Stimulated activated CD4-positive, alpha-beta T cell treated with anti-CD3 and anti-CD28 coated beads, Interleukin-1b, Interleukin-23, amount 100 ng/mL, for 24 hours (primary cell): ENCODE results near the gene COQ10A.
A peak's percentile ranks its signal among the peaks of the same experiment; 100 is the strongest.
"Not testable (repeated sequence)": the region's sequence is repeated elsewhere in the genome, so short reads cannot be mapped to it uniquely, and the experiment has no call there.

ENCODE experiments used
- DNase-seq, 4 experiments: peaks; one replicate each; pipeline ENCODE4 v3.0.0-alpha.2; 2020; ENCODE audit warnings: low read depth in 4 of 4, low spot score in 1 of 4

The COQ10A gene

DNA sequence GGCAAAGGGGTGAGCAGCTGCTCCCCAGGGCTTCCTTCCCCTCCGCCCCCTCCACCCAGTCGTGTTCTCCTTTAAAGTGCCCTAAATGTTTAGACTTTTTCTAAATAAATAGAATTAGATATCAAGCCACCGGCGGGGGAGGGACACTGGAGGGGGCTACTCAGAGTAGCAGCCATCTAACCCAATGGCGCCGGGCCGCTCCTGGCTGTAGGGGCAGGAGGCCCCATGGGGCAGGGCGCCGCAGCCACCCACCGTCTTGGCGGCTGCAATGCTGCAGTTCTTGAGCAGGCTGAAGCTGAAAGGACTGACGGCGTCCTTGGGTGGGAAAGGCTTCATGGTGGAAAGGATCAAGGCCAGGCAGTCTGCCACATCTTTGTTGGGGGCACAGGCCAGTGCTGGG lies 23.8 kb upstream of the COQ10A start:
- DNase-seq: no peak

DNA sequence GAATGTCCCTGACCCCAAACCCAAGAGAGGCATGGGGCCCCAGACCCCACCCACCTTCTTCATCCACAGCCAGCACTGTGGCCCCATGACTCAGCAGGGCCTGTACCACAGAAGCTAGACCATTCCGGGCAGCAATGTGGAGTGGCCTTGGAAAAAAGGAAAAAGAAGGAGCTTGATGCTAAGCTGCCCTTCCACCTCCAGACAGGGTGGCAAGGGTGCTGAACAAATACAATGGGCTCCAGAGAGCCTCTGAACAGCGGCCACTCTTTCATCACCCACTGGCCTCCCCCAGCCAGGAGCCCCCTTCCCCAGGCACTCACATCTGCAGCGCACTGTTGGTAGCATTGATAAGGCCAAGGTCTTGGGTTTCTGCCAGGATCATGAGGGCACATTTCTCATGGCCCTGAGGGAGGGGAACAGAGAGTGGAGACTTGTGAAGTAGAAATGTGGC lies 23.0 kb upstream of the COQ10A start:
- no peak for DNase-seq

DNA sequence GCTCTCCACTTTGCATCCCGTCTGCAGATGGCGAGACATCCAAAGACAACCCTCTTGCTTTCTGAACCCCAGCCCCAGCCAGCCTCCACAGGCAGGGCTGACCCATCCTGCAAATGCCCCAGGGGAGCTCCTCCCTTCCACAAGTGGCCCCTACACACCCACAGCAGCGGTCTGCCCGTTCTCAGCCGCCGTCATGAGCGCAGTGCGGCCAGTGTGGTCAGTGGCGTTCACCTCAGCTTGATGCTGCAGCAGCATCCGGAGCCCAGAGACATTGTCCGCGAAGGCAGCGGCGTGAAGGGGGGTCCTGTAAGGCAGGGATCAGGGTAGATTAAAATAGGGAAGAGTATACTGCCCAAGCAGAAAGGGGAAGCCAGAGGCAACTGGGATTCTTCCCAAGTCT lies 22.2 kb upstream of the COQ10A start:
- DNase-seq: no peak

DNA sequence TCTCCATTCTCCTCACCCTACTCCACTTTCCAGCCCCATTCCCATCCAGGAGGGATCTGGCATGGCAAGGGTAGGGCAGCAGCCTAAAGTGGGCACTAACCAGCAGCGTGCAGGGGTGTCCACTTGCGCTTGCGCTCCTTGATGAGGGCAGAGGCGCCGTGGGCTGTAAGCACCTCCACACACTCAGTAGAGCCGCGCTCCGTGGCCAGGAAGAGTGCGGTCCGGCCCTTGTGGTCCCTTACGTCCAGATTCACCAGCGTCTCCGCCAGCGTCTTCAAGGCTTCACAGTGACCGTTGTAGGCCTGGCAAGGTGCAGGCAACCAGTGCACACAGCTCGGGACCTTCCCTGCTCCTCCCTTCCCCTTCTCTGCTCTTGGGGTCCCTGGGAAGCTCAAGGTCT lies 18.8 kb upstream of the COQ10A start:
- DNase-seq: no peak

DNA sequence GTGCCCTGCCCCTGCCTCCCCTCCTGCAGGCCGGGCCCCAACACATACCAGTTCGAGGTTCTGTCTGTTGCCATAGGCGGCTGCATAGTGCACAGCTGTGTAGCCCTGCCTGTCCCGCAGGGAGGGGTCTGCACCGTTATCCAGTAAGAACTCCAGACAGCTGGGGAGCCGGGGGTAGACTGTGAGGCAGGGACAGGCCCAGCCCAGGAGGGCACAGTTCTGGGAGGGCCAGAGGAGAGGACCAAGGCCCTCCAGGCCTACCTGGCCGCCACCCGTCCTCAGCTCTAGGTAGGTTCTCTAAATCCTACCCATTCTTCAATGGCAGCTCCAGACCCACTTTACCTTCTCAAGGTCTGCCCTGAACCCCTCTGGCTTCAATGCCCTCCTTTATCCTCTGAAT lies 18.0 kb upstream of the COQ10A start:
- no peak for DNase-seq

DNA sequence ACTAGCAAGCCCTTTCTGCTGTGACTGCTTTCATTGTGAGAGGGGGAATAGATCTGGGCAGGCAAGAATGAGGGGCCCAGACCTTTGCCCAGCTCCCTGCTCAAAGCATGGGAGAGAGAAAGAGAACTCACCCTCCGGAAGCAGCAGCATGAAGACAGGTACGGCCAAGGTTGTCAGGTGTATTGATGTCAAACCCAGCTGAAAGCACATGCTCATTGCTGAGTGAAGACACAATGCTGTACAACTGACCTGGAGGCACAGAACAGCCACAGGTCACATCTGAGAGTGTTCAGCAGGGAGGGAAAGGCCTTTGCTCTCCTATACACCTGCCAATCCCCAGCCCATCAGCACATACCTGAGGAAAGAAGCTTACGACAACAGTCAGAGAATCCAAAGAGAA lies 14.1 kb upstream of the COQ10A start:
- no peak for DNase-seq

DNA sequence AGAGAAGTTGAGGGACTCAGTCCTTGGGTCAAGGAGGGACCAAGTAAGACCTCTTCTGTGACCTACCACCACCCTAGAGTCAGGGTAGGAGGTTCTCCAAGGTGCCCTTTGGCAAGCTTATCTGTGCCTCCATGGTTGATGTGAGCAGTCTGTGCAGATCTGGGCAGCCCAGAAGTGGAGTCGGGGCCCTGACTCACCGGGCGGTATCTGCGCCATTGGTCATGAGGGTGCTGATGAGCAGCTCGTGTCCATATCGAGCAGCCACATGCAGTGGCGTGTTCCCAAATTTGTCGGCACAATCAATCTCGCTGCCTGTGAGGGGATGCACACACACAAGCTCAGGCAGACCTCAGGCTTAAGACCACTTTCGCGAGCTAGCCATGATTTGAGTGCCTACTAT lies 13.7 kb upstream of the COQ10A start:
- DNase-seq: no peak

DNA sequence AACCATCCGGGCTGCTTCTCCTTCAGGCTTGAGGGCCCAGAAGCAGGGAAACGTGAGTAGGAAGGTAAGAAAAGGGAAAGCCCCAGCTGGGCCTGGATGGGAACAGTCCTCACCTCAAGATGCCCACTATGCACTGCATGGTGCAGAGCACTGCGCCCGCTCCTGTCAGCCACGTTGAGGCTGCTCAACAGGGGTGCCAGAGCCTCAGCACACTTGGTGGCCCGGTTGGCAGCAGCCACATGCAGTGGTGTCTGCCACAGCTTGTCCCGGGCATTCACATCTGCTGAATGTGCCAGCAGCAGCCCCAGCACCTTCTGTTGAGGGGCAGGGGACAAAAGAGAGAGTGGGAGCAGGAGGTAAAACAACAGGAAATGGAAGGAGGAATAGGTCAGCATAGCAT lies 11.1 kb upstream of the COQ10A start:
- no peak for DNase-seq

DNA sequence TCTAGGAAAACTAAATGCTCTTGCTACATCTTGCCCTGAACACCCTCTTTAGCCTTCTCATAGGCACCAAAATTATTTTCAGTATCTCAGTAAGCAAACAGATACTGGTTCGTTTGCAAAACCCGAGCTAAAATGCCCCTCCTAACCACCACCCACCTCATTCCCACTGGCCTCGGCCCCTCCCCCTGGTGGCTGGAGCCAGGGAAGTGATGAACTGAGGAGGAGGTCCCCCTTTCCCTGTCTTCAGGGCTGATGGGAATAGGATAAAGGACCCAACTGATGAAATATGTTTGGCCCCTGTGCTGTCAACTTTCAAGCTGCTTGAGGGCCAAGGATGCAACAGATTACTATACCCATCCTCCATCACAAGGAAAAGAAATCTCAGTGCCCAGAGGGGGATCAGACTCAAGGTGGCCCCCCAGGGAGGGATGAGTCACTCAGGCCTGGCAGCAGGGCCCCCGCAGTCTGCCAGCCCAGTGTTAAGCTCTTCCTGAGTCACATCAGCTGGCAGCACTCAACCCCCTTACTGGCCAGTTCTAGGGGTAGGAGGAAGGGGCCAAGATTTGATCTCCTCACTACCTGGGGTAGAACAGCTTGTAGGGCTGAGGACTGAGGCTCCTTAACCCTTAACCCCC lies 10.3 kb upstream of the COQ10A start:
- no peak for DNase-seq

DNA sequence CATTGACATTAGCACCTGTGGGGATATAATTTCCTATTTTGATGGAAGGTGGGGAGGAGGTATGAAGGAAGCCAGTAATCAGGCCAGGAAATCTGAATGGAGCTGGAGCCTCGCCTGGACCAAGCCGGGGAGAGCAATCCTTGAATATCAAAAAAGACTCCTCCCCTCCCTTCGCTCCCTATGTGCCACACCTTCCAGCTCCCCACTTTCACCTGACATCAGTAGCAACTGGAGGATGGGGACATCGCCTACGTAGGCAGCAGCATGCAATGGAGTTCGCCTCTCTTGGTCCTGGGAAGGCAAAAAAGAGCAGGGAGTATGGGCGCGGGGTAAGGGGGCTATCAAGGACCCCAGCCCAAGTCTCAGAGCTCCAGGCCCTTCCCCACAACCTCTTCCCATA lies 9.7 kb upstream of the COQ10A start:
- no peak for DNase-seq

DNA sequence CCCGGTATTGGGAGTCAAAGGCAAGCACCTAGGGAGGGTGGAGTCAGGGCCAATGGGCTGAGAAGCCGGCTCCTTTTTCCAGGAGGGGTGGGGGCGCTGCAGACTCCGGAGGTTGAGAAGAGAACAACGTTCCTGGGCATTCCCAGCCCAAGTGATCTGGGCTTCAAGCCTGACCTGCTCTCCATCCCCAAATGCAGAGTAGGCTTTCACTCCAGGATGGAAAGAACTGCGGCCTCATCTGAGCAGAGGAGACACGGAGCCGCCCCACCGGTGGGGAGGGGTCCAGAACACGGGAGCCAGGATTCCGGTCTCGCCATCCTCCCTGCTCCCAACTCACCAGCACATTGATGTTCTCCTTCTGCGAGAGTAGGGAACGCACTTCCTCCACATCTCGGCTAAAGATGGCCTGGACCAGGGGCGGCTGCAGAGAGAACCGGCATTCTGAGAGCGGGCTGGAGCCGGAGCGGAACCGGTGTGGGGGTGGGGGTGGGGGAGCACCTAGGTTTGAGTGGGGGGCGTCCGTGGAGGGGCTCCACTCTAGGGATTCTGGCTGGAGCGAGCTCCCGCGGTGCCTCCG lies 9.2 kb upstream of the COQ10A start:
- DNase-seq: no peak

DNA sequence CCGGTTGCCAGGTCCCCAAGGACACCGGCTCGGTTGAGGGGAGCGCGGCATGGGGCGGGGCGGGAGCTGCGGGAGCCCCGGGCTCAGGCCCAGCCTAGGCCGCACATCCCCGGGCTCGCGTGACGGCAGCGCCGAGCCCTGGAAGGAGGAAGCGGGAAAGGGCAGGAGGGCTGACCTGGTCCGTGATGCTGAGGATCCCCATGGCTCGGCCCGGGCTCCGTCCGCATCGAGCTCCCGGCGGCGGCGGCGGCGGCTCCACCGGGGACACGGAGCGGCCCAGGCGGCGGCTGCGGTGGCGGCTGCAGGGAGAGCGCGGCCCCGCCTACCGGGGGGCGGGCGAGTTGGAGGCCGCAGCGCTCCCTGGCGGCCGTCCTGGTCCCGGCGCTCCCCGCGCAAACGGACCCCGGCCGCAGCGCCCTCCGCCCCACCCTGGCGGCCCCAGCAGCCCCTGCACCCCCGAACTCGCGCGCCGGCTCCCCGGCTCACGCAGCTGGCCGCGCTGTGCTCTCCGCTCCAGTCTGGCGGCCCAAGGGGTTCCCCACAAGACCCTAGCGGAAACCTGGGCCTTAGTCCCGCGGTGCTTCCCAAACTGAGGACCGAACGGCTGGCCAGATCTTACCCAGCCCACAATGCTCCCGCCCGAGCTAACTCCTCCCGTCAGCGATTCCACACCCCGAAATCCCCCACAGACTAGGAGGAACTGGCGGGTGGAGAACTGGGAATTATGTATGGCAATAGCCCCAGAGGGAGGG lies 8.5 kb upstream of the COQ10A start, which contains the start of gene ANKRD52:
TSS of gene ANKRD52 (minus strand) at position 317 of the 752 bp plus-strand sequence. CDS start at position 202, 115 bp downstream.
- peak; percentile 50 to 73 (median 64) for DNase-seq

DNA sequence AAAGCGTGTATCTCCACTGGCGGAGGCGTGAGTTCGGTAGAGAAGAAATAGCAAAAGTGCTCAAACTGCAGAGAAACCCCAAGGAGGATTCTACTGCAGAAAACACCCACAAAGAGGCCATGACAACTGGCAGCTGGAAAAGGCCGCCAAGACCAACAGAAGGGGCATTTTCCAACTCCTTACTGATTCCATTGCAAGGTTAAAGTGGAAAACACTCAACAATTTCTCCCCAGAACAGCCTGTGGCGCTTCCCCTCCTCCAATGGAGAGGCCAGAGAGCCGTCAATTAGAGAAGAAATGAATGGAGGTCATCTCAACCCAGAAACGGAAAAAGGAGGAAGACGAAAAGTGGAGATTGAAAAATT lies 7.9 kb upstream of the COQ10A start:
- no peak for DNase-seq

DNA sequence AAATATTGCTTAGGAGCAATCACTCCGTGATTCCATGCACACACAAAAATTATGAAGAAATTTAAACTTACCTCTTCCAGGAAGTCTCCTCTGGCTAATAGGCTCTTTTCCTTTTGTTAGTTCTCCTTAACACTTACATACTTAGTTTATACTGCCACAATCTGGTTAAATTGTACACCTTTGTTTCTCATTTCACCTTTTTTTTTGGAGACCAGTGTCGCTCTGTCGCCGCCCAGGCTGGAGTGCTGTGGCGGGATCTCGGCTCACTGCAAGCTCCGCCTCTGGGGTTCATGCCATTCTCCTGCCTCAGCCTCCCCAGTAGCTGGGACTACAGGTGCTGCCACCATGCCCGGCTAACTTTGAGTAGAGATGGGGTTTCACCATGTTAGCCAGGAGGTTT lies 6.4 kb upstream of the COQ10A start:
- DNase-seq: no peak

DNA sequence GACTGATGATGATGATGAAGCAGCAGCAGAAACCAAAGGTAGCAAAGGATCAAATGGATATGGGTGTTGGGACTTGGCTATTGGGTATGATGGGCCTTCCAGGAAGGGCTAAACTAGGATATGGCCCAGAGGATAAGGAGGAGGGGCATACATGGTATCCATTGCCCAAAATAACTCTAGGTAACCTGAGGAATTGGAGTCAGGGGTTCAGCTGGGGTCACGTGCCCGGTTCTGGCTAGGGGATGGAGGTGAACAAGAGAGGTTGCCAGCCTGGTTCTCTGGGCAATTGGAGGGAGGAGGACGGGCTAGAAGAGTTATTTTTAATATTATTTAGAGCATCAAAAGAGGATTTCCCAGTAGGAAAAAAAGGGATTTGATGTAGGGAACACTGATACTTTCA lies 5.8 kb upstream of the COQ10A start:
- no peak for DNase-seq

DNA sequence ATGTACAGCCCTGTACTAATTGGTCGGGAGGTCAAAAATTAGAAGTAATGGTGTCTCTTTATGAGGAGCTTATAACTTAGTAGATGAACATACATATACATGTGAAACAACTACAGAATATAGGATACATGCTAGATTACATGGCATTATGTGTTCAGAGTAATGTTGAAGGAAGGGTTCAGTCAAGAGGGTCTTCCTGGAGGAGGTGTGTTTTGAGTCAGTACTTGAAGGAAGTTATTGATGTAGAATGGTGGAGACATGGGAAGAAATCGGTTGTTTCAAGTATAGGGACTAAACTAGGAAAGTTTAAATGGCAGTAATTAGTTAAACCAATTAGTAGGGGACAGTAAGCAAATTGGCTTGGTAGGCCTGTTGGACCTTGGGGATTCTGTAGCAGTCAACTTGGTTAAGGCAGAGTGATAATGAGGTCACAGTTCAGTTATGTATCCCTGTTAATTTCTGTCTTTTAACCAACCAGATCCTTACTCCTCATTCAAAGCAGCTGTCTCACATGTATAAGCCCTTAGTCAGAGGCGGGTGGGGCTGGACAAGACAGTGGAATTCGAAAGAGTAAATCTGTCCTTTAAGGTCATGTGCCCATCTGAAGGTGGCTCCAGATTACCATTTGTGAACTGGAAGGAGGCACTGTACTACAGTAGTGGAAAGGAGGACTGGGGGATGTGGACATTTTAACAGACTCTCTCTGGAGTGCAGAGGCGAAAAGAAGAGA lies 5.1 kb upstream of the COQ10A start:
- no peak for DNase-seq

DNA sequence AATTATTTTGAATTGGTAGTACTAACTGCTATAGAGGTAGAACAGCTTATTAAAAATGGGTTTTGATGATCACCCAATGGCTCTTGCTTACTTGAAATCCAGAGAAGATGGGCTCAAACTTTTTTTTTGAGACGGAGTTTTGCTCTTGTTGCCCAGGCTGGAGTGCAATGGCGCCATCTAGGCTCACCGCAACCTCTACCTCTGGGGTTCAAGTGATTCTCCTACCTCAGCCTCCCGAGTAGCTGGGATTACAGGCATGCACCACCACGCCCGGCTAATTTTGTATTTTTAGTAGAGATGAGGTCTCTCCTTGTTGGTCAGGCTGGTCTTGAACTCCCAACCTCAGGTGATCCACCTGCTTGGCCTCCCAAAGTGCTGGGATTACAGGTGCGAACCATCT lies 3.8 kb upstream of the COQ10A start:
- DNase-seq: not testable (repeated sequence)

DNA sequence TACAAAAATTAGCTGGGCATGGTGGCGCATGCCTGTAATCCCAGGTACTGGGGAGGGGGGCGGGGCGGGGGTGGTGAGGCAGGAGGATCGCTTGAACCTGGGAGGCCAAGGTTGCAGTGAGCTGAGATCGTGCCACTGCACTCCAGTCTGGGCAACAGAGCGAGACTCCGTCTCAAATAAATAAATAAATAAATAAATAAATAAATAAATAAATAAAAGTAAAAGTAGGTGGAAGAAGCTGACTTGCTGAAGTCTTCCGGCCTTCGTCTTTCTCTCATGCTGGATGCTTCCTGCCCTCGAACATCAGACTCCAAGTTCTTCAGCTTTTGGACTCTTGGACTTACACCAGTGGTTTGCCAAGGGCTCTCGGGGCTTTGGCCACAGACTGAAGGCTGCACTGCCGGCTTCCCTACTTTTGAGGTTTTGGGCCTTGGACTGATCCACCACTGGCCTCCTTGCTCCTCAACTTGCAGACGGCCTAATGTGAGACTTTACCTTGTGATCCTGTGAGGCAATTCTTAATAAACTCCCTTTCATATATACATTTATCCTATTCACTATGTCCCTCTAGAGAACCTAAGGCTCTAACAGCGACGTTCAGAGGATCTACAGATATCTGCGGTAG lies 562 bp upstream of the COQ10A start:
- DNase-seq: not testable (repeated sequence)

DNA sequence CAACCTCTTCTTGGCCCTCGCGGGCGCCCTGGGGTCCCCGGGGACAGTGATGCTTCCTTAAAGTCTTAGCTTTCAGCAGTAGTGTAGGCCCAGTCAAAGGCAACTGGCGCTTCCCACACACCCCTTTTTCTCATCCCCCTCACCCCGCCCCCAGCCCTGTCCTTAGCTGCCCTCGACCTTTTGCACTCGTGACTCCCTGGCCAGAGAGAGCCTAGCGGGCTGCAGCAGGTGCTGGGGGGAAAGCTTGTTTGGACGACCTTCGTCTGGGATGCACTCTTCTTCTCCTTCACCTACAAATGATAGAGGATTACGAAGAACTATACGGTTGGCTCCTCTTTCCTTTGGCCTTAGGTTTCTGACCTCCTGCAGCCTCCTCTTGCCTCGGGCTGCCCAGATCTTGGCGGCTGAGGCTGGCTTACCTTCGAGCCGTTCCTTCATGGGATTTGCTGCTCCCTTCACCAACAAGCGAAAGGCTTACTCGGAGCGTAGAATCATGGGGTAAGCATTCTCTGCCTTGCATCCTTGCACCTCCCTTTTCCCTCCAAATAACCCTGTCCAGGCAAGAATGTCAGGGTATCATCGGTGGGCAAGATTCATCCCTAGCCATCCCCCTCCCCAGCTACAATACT lies 815 bp downstream of the COQ10A start:
- DNase-seq: no peak

DNA sequence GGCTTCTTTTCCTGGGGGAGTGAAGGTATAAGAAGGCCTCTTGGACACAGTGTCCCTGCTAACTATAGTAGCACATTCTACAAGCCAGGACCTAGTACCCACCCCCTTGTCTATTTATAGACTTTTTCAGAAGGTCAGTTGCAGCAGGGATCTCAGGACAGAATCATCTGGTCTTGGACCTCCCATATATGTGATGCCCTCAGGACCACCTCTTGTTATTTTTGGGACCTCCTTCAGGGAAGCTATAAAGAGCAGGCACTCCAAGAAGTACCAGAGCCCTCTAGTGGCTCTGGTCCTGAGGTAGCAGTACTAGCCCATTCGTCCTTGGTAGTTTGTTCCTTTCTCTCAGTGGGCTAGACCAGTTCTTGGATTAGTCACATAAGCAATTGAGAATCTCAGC lies 4.3 kb downstream of the COQ10A start:
- no peak for DNase-seq

DNA sequence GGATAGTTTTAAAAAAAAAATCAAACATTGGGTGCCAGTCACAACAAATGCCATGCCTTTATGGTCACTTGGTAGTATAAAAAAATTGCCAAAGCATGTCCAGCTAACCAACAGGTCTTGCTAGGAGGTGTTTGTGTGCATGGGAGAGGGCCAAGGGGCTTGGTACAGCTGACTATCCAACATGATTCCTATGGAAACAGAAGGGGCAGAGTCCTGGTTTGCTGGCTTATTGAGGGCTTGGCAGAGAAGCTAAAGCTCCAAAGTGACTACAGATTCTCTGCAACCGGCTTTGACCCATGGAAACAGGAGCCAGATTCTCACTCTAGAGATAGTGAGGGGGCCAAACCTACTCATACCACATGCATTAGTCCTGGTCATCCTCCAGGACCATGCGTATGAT lies 5.7 kb downstream of the COQ10A start:
- DNase-seq: not testable (repeated sequence)
